Right ventricle myocardium inferior (tissue), 1 donor: Measurements from ENCODE around the gene CNTNAP2. TPM values are rescaled to one million over a fixed set of nuclear protein-coding genes. Genes with fewer than 3 reads are reported as not detected.

Experiments
- ATAC-seq: fragments of 200-7000 bp; cut with Tn5 transposase; one replicate; pipeline ENCODE4 v1.9.1; 2020; ENCODE audit warnings: mild to moderate bottlenecking, moderate library complexity
- DNase-seq: peaks from one replicate; pipeline ENCODE4 v3.0.0; 2021; ENCODE audit errors: missing footprints
- intact Hi-C: fragments of 100-400 bp; cut with DNase I; formaldehyde crosslinking; loops from one replicate; pipeline ENCODE4 v1.11.0; 2022
- total RNA-seq: library from RNA; stranded (reverse); fragmentation: NEBNext Ultra II Directional; extraction: Animal tissue kit (Norgen Biotek cat#: 25700); gene quantifications from one replicate; pipeline ENCODE4 v1.2.1, GENCODE V29; 2021
- donor health status: DM: no; HTN: yes; CAD: no; lungs with severe emphysema.

CNTNAP2 gene
- total RNA-seq, 1 donor from 2014 or later = 0.65 TPM

GRCh38 chr7:146503844-146504243 lies 387.2 kb downstream of the CNTNAP2 start:
- ATAC-seq = no peak
- intact Hi-C loops = no loop called here

GRCh38 chr7:146510088-146510680 lies 393.6 kb downstream of the CNTNAP2 start:
- ATAC-seq (no peak), DNase-seq (no peak)
- intact Hi-C loops = no loop called here

More at GRCh38 chr7:146503844-146504243, 387.2 kb downstream of the CNTNAP2 start:
- DNase-seq = no peak

GRCh38 chr7:146514304-146514703 lies 397.7 kb downstream of the CNTNAP2 start:
- ATAC-seq (no peak), DNase-seq (no peak)
- intact Hi-C loops = no loop called here

- ATAC-seq (no peak), DNase-seq (no peak)
- intact Hi-C loops = no loop called here
Observed at GRCh38 chr7:146528581-146528980, 412.0 kb downstream of the CNTNAP2 start.

- ATAC-seq = no peak
- intact Hi-C loops = no loop called here
Observed at GRCh38 chr7:146539836-146540235, 423.2 kb downstream of the CNTNAP2 start.

GRCh38 chr7:146542101-146542500 lies 425.5 kb downstream of the CNTNAP2 start:
- no peak for ATAC-seq
- intact Hi-C loops = no loop called here
- DNase-seq = no peak

More at GRCh38 chr7:146539836-146540235, 423.2 kb downstream of the CNTNAP2 start:
- DNase-seq = no peak

GRCh38 chr7:146544748-146545147 lies 428.1 kb downstream of the CNTNAP2 start:
- intact Hi-C loops = no loop called here
- ATAC-seq = no peak
- DNase-seq = no peak

GRCh38 chr7:146548816-146549215 lies 432.2 kb downstream of the CNTNAP2 start:
- no peak for DNase-seq
- intact Hi-C loops = no loop called here
- ATAC-seq = no peak

GRCh38 chr7:146554556-146554955 lies 438.0 kb downstream of the CNTNAP2 start:
- DNase-seq (no peak), ATAC-seq (no peak)
- intact Hi-C loops = no loop called here

- intact Hi-C loops = no loop called here
- DNase-seq (no peak), ATAC-seq (no peak)
Observed at GRCh38 chr7:146557971-146558469, 441.4 kb downstream of the CNTNAP2 start.

- no peak for DNase-seq
- intact Hi-C loops = no loop called here
- ATAC-seq = no peak
Observed at GRCh38 chr7:146565872-146566271, 449.3 kb downstream of the CNTNAP2 start.

- DNase-seq (no peak), ATAC-seq (no peak)
- intact Hi-C loops = no loop called here
Observed at GRCh38 chr7:146575903-146576302, 459.3 kb downstream of the CNTNAP2 start.

GRCh38 chr7:146591976-146592375 lies 475.4 kb downstream of the CNTNAP2 start:
- ATAC-seq = no peak
- DNase-seq = no peak
- intact Hi-C loops = no loop called here

GRCh38 chr7:146606628-146607027 lies 490.0 kb downstream of the CNTNAP2 start:
- intact Hi-C loops = no loop called here
- ATAC-seq (no peak), DNase-seq (no peak)

GRCh38 chr7:146619641-146620040 lies 503.0 kb downstream of the CNTNAP2 start:
- ATAC-seq (no peak), DNase-seq (no peak)
- intact Hi-C loops = no loop called here

GRCh38 chr7:146626912-146627311 lies 510.3 kb downstream of the CNTNAP2 start:
- intact Hi-C loops = no loop called here
- ATAC-seq (no peak), DNase-seq (no peak)

- intact Hi-C loops = no loop called here
Observed at GRCh38 chr7:146635205-146636032, 518.8 kb downstream of the CNTNAP2 start.

GRCh38 chr7:146636033-146636356 lies 519.4 kb downstream of the CNTNAP2 start:
- DNase-seq = no peak
- no peak for ATAC-seq
- intact Hi-C loops = no loop called here

More at GRCh38 chr7:146635205-146636032, 518.8 kb downstream of the CNTNAP2 start:
- DNase-seq (no peak), ATAC-seq (no peak)

GRCh38 chr7:146636581-146636980 lies 520.0 kb downstream of the CNTNAP2 start:
- intact Hi-C loops = no loop called here
- ATAC-seq = no peak
- DNase-seq = no peak

- intact Hi-C loops = no loop called here
- DNase-seq = no peak
Observed at GRCh38 chr7:146639291-146639690, 522.7 kb downstream of the CNTNAP2 start.

More at GRCh38 chr7:146639291-146639690, 522.7 kb downstream of the CNTNAP2 start:
- no peak for ATAC-seq
